HEK293 (cell line): ENCODE results near the gene TMEM234.

ENCODE experiments used
- GLI4 ChIP-seq: fragments of 450-650 bp; formaldehyde crosslinking; IDR thresholded peaks from 2 replicates; pipeline ENCODE4 v1.5.1; 2016; ENCODE audit warnings: missing biosample characterization, missing genetic modification characterization
- HIC1 ChIP-seq: fragments of 450-650 bp; formaldehyde crosslinking; IDR thresholded peaks from 2 replicates; pipeline ENCODE4 v1.5.1; 2016; ENCODE audit warnings: missing biosample characterization, missing genetic modification characterization
- KLF17 ChIP-seq: fragments of 450-650 bp; formaldehyde crosslinking; IDR thresholded peaks from 2 replicates; pipeline ENCODE4 v1.5.1; 2016; ENCODE audit warnings: missing biosample characterization, missing genetic modification characterization
- KLF7 ChIP-seq: fragments of 450-650 bp; formaldehyde crosslinking; IDR thresholded peaks from 2 replicates; pipeline ENCODE4 v1.5.1; 2016; ENCODE audit warnings: missing biosample characterization, missing genetic modification characterization, borderline replicate concordance
- KLF8 ChIP-seq: fragments of 450-650 bp; formaldehyde crosslinking; IDR thresholded peaks from 2 replicates; pipeline ENCODE4 v1.5.1; 2016; ENCODE audit warnings: missing biosample characterization, missing genetic modification characterization
- MYNN ChIP-seq: fragments of 450-650 bp; formaldehyde crosslinking; IDR thresholded peaks from 2 replicates; pipeline ENCODE4 v1.5.1; 2016; ENCODE audit warnings: missing biosample characterization, missing genetic modification characterization, borderline replicate concordance
- MZF1 ChIP-seq: fragments of 450-650 bp; formaldehyde crosslinking; IDR thresholded peaks from 2 replicates; pipeline ENCODE4 v1.5.1; 2017; ENCODE audit warnings: missing biosample characterization, missing genetic modification characterization, borderline replicate concordance
- OSR2 ChIP-seq: fragments of 450-650 bp; formaldehyde crosslinking; IDR thresholded peaks from 2 replicates; pipeline ENCODE4 v1.5.1; 2016; ENCODE audit warnings: missing biosample characterization, missing genetic modification characterization
- PRDM1 ChIP-seq: fragments of 450-650 bp; formaldehyde crosslinking; IDR thresholded peaks from 2 replicates; pipeline ENCODE4; 2016; ENCODE audit warnings: missing biosample characterization, missing genetic modification characterization
- SETDB1 ChIP-seq: IDR thresholded peaks from one replicate; pipeline ENCODE4 v1.6.1; 2017; ENCODE audit warnings: mild to moderate bottlenecking, low read length, moderate library complexity, mixed read lengths; ENCODE audit not compliant: insufficient read length
- SP3 ChIP-seq: fragments of 450-650 bp; formaldehyde crosslinking; IDR thresholded peaks from 2 replicates; pipeline ENCODE4 v1.5.1; 2016; ENCODE audit warnings: missing biosample characterization, missing genetic modification characterization
- SP7 ChIP-seq: fragments of 450-650 bp; formaldehyde crosslinking; IDR thresholded peaks from 2 replicates; pipeline ENCODE4 v1.5.1; 2016; ENCODE audit warnings: missing biosample characterization, missing genetic modification characterization
- YY2 ChIP-seq: fragments of 450-650 bp; formaldehyde crosslinking; IDR thresholded peaks from 2 replicates; pipeline ENCODE4 v1.5.1; 2016; ENCODE audit warnings: missing biosample characterization, missing genetic modification characterization
- ZBTB48 ChIP-seq: fragments of 450-650 bp; formaldehyde crosslinking; IDR thresholded peaks from 2 replicates; pipeline ENCODE4 v1.5.1; 2016; ENCODE audit warnings: missing biosample characterization, missing genetic modification characterization
- ZEB2 ChIP-seq: fragments of 450-650 bp; formaldehyde crosslinking; IDR thresholded peaks from 2 replicates; pipeline ENCODE4 v1.5.1; 2016; ENCODE audit warnings: missing biosample characterization, missing genetic modification characterization
- ZIC2 ChIP-seq: fragments of 450-650 bp; formaldehyde crosslinking; IDR thresholded peaks from 2 replicates; pipeline ENCODE4 v1.5.1; 2016; ENCODE audit warnings: missing biosample characterization, missing genetic modification characterization
- ZNF112 ChIP-seq: fragments of 450-650 bp; formaldehyde crosslinking; IDR thresholded peaks from 2 replicates; pipeline ENCODE4 v1.5.0; 2017; ENCODE audit warnings: missing biosample characterization, missing genetic modification characterization
- ZNF146 ChIP-seq: fragments of 450-650 bp; formaldehyde crosslinking; IDR thresholded peaks from 2 replicates; pipeline ENCODE4 v1.5.1; 2016; ENCODE audit warnings: missing biosample characterization, missing genetic modification characterization
- ZNF157 ChIP-seq: fragments of 450-650 bp; formaldehyde crosslinking; IDR thresholded peaks from 2 replicates; pipeline ENCODE4 v1.5.1; 2016; ENCODE audit warnings: missing biosample characterization, missing genetic modification characterization
- ZNF214 ChIP-seq: fragments of 450-650 bp; formaldehyde crosslinking; IDR thresholded peaks from 2 replicates; pipeline ENCODE4 v1.5.1; 2017; ENCODE audit warnings: missing biosample characterization, mild to moderate bottlenecking, missing genetic modification characterization, borderline replicate concordance
- ZNF26 ChIP-seq: fragments of 450-650 bp; formaldehyde crosslinking; IDR thresholded peaks from 2 replicates; pipeline ENCODE4 v1.5.1; 2016; ENCODE audit warnings: missing biosample characterization, missing genetic modification characterization
- ZNF292 ChIP-seq: fragments of 450-650 bp; formaldehyde crosslinking; IDR thresholded peaks from 2 replicates; pipeline ENCODE4 v1.5.1; 2016; ENCODE audit warnings: low read depth, missing biosample characterization, missing genetic modification characterization, borderline replicate concordance
- ZNF404 ChIP-seq: fragments of 450-650 bp; formaldehyde crosslinking; IDR thresholded peaks from 2 replicates; pipeline ENCODE4 v1.5.1; 2017; ENCODE audit warnings: missing biosample characterization, missing genetic modification characterization
- ZNF423 ChIP-seq: fragments of 450-650 bp; formaldehyde crosslinking; IDR thresholded peaks from 2 replicates; pipeline ENCODE4 v1.5.1; 2016; ENCODE audit warnings: missing biosample characterization, missing genetic modification characterization
- ZNF449 ChIP-seq: fragments of 450-650 bp; formaldehyde crosslinking; IDR thresholded peaks from 2 replicates; pipeline ENCODE4 v1.5.1; 2017; ENCODE audit warnings: missing biosample characterization, mild to moderate bottlenecking, missing genetic modification characterization, moderate library complexity
- ZNF473 ChIP-seq: fragments of 450-650 bp; formaldehyde crosslinking; IDR thresholded peaks from 2 replicates; pipeline ENCODE4 v1.5.1; 2017; ENCODE audit warnings: missing biosample characterization, missing genetic modification characterization
- ZNF544 ChIP-seq: fragments of 450-650 bp; formaldehyde crosslinking; IDR thresholded peaks from 2 replicates; pipeline ENCODE4 v1.5.0; 2017; ENCODE audit warnings: missing biosample characterization, missing genetic modification characterization
- ZNF548 ChIP-seq: fragments of 450-650 bp; formaldehyde crosslinking; IDR thresholded peaks from 2 replicates; pipeline ENCODE4 v1.5.1; 2016; ENCODE audit warnings: missing biosample characterization, missing genetic modification characterization
- ZNF555 ChIP-seq: fragments of 450-650 bp; formaldehyde crosslinking; conservative IDR thresholded peaks from 2 replicates; pipeline ENCODE4 v1.5.1; 2017; ENCODE audit warnings: missing biosample characterization, mild to moderate bottlenecking, missing genetic modification characterization, inconsistent platforms
- ZNF621 ChIP-seq: fragments of 450-650 bp; formaldehyde crosslinking; IDR thresholded peaks from 2 replicates; pipeline ENCODE4 v1.5.1; 2017; ENCODE audit warnings: missing biosample characterization, missing genetic modification characterization
- ZNF629 ChIP-seq: fragments of 450-650 bp; formaldehyde crosslinking; IDR thresholded peaks from 2 replicates; pipeline ENCODE4 v1.5.1; 2017; ENCODE audit warnings: missing biosample characterization, missing genetic modification characterization
- ZNF664 ChIP-seq: fragments of 450-650 bp; formaldehyde crosslinking; IDR thresholded peaks from 2 replicates; pipeline ENCODE4 v1.5.1; 2016; ENCODE audit warnings: missing biosample characterization, missing genetic modification characterization
- ZNF677 ChIP-seq: fragments of 450-650 bp; IDR thresholded peaks from 2 replicates; pipeline ENCODE4 v1.5.0; 2018; ENCODE audit warnings: missing biosample characterization, mild to moderate bottlenecking, missing genetic modification characterization, moderate library complexity
- ZNF76 ChIP-seq: fragments of 450-650 bp; formaldehyde crosslinking; IDR thresholded peaks from 2 replicates; pipeline ENCODE4; 2016; ENCODE audit warnings: low read depth, missing biosample characterization, missing genetic modification characterization, borderline replicate concordance
- ZSCAN16 ChIP-seq: fragments of 450-650 bp; formaldehyde crosslinking; IDR thresholded peaks from 2 replicates; pipeline ENCODE4 v1.5.1; 2016; ENCODE audit warnings: missing biosample characterization, missing genetic modification characterization

TMEM234 gene

GRCh38 chr1:32179443-32180185, 42.5 kb downstream of the TMEM234 start, which contains the start of gene TXLNA (continued):
- TF ChIP-seq ZNF449 (tag by site-specific recombination): peak; percentile 34; the same call in 1 of the 2 replicates
- no peak for TF ChIP-seq ZNF664 (tag by site-specific recombination)
- TF ChIP-seq ZSCAN16 (tag by site-specific recombination): peak; percentile 40; the same call in 1 of the 2 replicates
- no peak for TF ChIP-seq ZNF677 (tag by site-specific recombination)
- no peak for TF ChIP-seq ZNF621
- TF ChIP-seq KLF7 (tag by site-specific recombination): no peak; the same call in 1 of the 2 replicates
- TF ChIP-seq MYNN (tag by site-specific recombination): no peak
- peak; percentile 23; the same call in 1 of the 2 replicates for TF ChIP-seq ZIC2 (tag by site-specific recombination)
- TF ChIP-seq ZNF555 (tag by site-specific recombination): no peak
- no peak for TF ChIP-seq ZNF157 (tag by site-specific recombination)
- peak; percentile 92 for TF ChIP-seq ZBTB48 (tag by site-specific recombination)
- no peak for TF ChIP-seq ZNF423 (tag by site-specific recombination)
- TF ChIP-seq KLF17 (tag by site-specific recombination): peak; percentile 75; the same call in 1 of the 2 replicates
- no peak for TF ChIP-seq YY2
- no peak for TF ChIP-seq ZNF146 (tag by site-specific recombination)
- TF ChIP-seq HIC1 (tag by site-specific recombination): no peak
- TF ChIP-seq ZNF404 (tag by site-specific recombination): no peak
- no peak for TF ChIP-seq ZNF112 (tag by site-specific recombination)
- TF ChIP-seq OSR2 (tag by site-specific recombination): no peak; the same call in 1 of the 2 replicates
- no peak for TF ChIP-seq ZNF26 (tag by site-specific recombination)
- TF ChIP-seq SP3 (tag by site-specific recombination): peak; percentile 87
- no peak for TF ChIP-seq ZNF548 (tag by site-specific recombination)
- TF ChIP-seq SP7: peak; percentile 63; the same call in 1 of the 2 replicates
- TF ChIP-seq ZNF629 (tag by site-specific recombination): peak; percentile 57
- peak; percentile 86; the same call in 1 of the 2 replicates for TF ChIP-seq KLF8
- TF ChIP-seq SETDB1: peak; percentile 12
- TF ChIP-seq GLI4 (tag by site-specific recombination): no peak
- TF ChIP-seq PRDM1 (tag by site-specific recombination): no peak
- TF ChIP-seq ZNF473 (tag by site-specific recombination): no peak
- TF ChIP-seq MZF1 (tag by site-specific recombination): no peak
- TF ChIP-seq ZNF292 (tag by site-specific recombination): no peak
- TF ChIP-seq ZNF214 (tag by site-specific recombination): no peak
- peak; percentile 90 for TF ChIP-seq ZNF76 (tag by site-specific recombination)
- TF ChIP-seq ZEB2 (tag by site-specific recombination): peak; percentile 93
- TF ChIP-seq ZNF544: no peak
